Measurements from ENCODE around the gene TAOK2. TPM values are rescaled to one million over a fixed set of nuclear protein-coding genes. Genes with fewer than 3 reads are reported as not detected.
A peak's percentile ranks its signal among the peaks of the same experiment; 100 is the strongest.

TAOK2 gene
- total and polyA plus RNA-seq, 2 of the 4 experiments (the other 2 are of a cell fraction), result 23.0 to 31.7 TPM

GRCh38 chr16:29973384-29974246, at the start of gene TAOK2 (continued):
- TF ChIP-seq CTCF (conservative IDR thresholded peaks at IDR 0.05; ENCODE audit: low read depth, low read length) (no peak), RFX5 (IDR thresholded peaks at IDR 0.05; ENCODE audit: low read depth, low read length) (peak; percentile 93), FOS (IDR thresholded peaks at IDR 0.05; ENCODE audit: low read depth, low read length) (no peak), NFE2L2 (IDR thresholded peaks at IDR 0.05; ENCODE audit: low read depth, low read length) (no peak), CEBPB (IDR thresholded peaks at IDR 0.05; ENCODE audit: low read depth, low read length) (no peak)
